HG03196 (cell line): Measurements from ENCODE around the gene PAXX.
"Not testable (repeated sequence)": the region's sequence is repeated elsewhere in the genome, so short reads cannot be mapped to it uniquely, and the experiment has no call there.

Experiments
- ATAC-seq: cut with Tn5 transposase; IDR thresholded peaks from one replicate; pipeline ENCODE4 v1.9.1; 2021; ENCODE audit not compliant: unreplicated experiment

The PAXX gene

DNA sequence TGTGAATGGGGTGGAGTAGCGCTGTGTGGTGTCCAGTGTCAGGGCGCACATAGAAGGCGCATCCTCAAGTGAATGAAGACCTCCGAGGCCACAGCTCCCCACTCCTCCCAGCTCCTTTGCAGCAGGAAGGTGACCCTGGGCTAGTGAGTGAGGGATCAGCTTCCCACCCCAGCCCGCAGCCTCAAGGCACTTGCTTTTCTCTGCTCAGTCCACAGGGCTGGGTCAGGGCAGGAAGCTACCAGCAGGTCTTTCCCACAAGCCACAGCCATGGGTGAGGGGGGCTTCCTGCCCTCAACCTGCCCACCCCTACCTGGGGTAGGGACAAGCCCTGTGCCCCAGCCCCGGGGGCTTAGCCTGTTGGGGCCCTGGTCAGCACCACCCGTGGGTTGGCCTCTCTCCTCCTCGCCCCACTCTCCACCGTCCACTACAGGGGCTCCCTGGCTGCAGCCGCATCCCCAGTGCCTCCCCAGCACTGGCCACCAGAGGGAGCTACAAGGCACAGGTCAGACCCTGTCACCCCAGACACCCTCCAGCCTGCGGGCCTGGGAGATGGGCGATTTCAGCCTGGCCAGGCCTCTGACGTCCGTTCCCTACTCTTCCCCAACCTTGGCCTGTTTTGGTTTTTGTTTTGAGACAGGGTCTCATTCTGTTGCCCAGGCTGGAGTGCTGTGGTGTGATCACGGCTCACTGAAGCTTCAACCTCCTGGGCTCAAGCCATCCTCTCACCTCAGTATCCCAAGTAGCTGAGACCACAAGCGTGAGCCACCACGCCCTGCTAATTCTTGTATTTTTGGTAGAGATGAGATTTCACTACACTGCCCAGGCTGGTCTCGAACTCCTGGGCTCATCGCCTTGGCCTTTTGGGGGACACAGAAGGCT, 37.1 kb downstream of the PAXX start:
- ATAC-seq: no peak

DNA sequence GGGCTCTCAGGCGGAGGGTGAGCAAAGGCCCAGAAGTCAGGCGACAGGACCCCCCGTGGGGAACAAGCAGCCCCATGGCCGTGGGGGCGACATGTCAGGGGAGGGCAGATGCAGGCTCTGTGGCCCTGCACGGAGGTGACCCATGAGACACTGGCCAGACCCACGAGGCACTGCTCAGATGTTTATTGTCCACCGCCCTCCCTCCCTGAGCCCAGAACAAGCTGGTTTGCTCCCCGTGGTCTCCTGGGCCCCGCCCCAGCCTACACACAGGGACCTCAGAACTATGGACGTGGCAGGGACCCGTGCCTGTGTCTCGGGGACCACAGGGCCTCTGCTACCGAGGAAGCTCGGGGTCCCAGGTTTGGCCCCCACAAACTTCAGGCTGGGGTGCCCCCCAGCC, 37.8 kb downstream of the PAXX start:
- no peak for ATAC-seq

GRCh38 chr9:137030538-137031527, 38.6 kb downstream of the PAXX start:
- ATAC-seq: no peak

GRCh38 chr9:137031904-137032640, 39.9 kb downstream of the PAXX start, which contains the start of gene FUT7:
Gene FUT7 (minus strand): TSS chr9:137032088. CDS start chr9:137031991, 97 bp downstream.
- ATAC-seq: no peak

DNA sequence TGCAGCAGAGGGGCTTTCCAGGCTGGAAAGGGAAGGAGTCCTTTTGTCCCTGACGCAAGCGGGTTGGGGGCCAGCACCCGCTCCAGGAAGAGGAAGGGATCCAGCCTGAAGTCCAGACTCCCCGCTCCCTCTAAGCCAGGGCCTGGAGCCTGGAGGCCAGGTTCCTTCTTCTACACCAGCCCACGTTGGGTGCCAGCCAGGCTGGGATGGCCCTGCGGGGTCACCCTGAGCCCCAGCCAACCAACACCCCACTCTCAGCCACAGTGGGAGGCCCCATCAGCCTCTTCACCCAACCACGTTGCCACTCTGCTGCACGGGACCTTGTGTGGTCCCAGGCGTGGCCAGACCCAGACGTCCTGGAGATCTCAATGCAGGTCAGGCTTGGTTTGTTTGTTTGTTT, 40.6 kb downstream of the PAXX start:
- ATAC-seq: no peak

DNA sequence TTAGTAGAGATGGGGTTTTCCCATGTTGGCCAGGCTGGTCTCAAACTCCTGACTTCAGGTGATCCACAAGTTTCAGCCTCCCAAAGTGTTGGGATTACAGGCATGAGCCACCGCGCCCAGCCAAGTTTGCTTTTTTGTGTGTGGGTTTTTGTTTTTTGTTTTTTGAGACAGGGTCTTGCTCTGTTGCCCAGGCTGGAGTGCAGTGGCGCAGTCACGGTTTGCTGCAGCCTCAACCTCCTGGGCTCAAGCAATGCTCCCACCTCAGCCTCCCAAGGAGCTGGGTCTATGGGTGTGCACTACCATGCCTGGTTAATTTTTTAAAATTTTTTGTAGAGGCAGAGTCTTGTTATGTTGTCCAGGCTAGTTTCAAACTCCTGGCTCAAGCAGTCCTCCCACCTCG, 41.3 kb downstream of the PAXX start:
- not testable (repeated sequence) for ATAC-seq

DNA sequence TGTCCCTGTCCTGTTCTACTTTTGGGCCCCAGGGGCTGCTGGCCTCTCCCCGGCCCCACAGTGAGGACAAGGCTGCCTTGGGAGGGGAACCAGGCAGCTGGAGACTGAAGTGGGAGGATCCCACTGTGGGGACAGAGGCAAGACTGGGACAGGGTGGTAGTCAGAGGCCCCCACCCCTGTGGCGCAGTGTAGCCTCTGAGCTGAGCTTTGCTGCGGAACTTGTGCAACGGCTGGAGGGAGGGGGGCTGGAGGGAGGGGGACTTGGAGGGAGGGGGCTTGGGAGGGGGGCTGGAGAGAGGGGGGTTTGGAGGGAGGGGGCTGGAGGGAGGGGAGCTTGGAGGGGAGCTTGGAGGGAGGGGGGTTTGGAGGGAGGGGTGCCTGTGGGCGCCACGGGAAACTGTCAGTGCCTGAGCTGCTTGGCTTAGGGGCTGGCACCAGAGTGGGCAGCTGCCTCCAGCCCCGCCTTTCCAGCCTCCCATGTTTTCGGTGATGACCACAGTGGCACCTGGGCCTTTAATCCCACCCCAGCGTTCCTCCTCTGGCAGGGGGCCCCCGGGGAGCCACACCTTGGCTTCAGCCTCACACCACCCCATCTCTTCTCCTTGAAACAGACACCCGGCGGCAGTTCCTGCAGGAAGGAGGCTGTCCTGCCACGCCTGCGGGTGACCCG, 42.0 kb downstream of the PAXX start:
- ATAC-seq: no peak

DNA sequence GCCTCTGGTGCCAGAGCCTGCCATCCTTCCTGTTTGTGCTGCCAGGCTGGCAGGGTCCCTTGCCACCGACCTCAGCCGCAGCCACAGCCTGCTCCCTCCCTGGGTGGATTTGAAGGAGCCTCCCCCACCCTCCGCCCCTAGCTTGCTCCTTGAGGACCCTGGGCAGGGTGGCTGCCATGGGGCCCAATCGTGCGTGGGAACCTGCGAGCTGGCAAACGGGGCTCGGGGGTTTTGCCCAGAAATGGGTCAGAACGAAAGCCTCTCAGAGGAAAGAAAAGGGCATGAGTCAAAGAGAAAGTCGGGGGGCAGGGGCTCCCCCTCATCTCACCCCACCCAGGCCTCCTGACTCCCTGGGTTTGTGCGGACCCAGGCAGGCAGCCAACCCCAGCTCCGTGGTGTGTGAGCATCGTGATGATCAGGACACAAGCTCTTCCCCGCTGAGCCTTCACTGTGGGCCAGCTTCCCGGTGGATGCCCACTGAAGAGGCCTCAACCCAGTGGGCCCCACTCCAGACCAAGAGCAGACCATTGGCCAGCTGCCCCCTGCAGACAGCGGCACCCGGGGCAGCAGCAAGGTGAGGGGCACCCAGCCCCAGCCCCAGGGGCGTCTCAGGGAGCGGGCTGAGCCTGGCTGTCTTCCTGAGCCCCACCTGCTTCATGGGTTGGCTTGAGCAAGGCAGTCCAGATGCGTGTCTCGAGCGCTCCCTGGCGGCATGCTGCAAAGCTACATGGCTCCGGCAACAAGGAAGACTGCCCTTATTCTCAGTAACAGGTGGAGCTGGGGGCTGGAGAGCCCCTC, 42.7 kb downstream of the PAXX start:
- ATAC-seq: peak; percentile 56

DNA sequence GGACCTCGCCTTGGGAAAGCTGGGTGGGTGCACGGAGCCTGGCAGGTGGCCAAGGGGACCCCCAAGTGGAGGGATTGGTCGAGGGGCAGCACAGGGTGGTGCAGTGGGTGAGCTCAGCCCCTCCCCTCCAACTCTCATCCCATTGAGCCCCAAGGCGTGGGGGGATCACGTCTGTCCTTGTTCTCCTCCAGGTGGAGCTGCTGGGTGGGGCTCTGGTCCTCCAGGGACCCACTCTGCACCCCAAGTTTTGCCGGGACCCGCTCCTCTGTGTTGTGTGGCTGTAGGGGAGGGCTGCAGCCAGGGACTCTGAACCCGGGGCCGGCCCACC, 43.2 kb downstream of the PAXX start:
- no peak for ATAC-seq

DNA sequence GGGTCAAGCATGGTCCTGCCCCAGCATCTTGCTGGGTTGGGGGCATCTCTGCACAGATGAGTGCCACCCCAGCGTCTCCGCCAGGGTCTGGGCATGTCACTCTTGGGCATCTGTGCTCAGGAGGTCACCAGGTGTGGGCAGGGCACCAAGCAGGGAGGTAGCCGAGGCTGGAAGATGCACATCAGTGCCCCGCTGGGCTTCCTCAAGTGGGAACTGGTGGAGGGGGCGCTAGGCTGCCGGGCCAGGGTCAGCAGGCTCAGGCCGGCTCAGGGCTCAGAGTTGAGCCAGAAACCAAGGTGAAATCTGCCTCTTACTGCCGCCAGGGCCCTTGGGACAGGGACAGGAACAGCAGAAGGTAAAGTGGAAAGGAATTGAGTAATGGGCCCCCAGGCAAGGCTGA, 43.7 kb downstream of the PAXX start:
- no peak for ATAC-seq

DNA sequence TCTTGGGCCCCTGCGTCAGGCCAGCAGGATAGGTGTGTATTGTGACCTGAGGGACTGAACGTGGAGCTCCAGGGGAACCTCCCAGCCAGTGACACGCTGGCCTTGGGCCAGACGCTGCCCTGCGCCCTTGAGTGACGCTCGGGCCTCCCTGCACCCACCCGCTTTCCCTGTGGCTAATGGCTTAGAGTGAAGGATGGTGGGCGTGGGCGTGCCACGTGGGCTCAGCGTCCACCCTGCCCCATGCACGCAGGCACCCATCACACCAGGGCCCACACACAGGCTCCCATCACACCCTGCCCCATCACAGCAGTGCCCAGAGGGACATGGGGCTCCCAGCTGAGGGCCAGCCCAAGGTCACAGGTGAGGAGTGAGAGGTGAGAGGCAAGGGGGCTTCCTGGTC, 44.8 kb downstream of the PAXX start:
- no peak for ATAC-seq

GRCh38 chr9:137037483-137037882, 45.3 kb downstream of the PAXX start:
- no peak for ATAC-seq

GRCh38 chr9:137038916-137039315, 46.7 kb downstream of the PAXX start:
- no peak for ATAC-seq

GRCh38 chr9:137039611-137040366, 47.6 kb downstream of the PAXX start:
- ATAC-seq: no peak

GRCh38 chr9:137040568-137040967, 48.3 kb downstream of the PAXX start:
- ATAC-seq: no peak

- no peak for ATAC-seq
Observed at GRCh38 chr9:137041124-137041523, 48.9 kb downstream of the PAXX start.

- ATAC-seq: no peak
Observed at GRCh38 chr9:137042751-137043727, 50.8 kb downstream of the PAXX start.
